ENCODE data around the gene FBXL16. TPM values are rescaled to one million over a fixed set of nuclear protein-coding genes. Genes with fewer than 3 reads are reported as not detected.

Gene FBXL16
- total and polyA plus RNA-seq, 2 of the 13 experiments (the other 11 are each of a cell fraction or from before 2014, with no cell fraction given), result 0.22 to 2.0 TPM

GRCh38 chr16:700684-701584, 4.7 kb downstream of the FBXL16 start (continued):
- TF ChIP-seq ATF7 (IDR thresholded peaks at IDR 0.05) (no peak), ATF7 (CRISPR knock-in tag; IDR thresholded peaks at IDR 0.05) (no peak), HOXA3 (CRISPR knock-in tag; IDR thresholded peaks at IDR 0.05) (peak; percentile 60), ZSCAN30 (CRISPR knock-in tag; IDR thresholded peaks at IDR 0.05) (no peak), ZNF768 (CRISPR knock-in tag; IDR thresholded peaks at IDR 0.05) (peak; percentile 57; the same call in 1 of the 2 replicates), RXRA (CRISPR knock-in tag; IDR thresholded peaks at IDR 0.05) (no peak), ZNF20 (CRISPR knock-in tag; IDR thresholded peaks at IDR 0.05) (no peak), SOX6 (IDR thresholded peaks at IDR 0.05) (no peak), SOX6 (CRISPR knock-in tag; IDR thresholded peaks at IDR 0.05) (no peak), AGO1 (IDR thresholded peaks at IDR 0.05; ENCODE audit: low read depth, low read length, poor library complexity, severe bottlenecking) (no peak), TBL1XR1 (IDR thresholded peaks at IDR 0.05; ENCODE audit: borderline replicate concordance, low read length, partially characterized antibody) (no peak), AGO2 (optimal IDR thresholded peaks at IDR 0.05; ENCODE audit: low read depth, low read length) (no peak), ZNF816 (CRISPR knock-in tag; IDR thresholded peaks at IDR 0.05; ENCODE audit: borderline replicate concordance) (no peak), GTF3A (CRISPR knock-in tag; conservative IDR thresholded peaks at IDR 0.05) (no peak)
- TF ChIP-seq, protein P1, sequence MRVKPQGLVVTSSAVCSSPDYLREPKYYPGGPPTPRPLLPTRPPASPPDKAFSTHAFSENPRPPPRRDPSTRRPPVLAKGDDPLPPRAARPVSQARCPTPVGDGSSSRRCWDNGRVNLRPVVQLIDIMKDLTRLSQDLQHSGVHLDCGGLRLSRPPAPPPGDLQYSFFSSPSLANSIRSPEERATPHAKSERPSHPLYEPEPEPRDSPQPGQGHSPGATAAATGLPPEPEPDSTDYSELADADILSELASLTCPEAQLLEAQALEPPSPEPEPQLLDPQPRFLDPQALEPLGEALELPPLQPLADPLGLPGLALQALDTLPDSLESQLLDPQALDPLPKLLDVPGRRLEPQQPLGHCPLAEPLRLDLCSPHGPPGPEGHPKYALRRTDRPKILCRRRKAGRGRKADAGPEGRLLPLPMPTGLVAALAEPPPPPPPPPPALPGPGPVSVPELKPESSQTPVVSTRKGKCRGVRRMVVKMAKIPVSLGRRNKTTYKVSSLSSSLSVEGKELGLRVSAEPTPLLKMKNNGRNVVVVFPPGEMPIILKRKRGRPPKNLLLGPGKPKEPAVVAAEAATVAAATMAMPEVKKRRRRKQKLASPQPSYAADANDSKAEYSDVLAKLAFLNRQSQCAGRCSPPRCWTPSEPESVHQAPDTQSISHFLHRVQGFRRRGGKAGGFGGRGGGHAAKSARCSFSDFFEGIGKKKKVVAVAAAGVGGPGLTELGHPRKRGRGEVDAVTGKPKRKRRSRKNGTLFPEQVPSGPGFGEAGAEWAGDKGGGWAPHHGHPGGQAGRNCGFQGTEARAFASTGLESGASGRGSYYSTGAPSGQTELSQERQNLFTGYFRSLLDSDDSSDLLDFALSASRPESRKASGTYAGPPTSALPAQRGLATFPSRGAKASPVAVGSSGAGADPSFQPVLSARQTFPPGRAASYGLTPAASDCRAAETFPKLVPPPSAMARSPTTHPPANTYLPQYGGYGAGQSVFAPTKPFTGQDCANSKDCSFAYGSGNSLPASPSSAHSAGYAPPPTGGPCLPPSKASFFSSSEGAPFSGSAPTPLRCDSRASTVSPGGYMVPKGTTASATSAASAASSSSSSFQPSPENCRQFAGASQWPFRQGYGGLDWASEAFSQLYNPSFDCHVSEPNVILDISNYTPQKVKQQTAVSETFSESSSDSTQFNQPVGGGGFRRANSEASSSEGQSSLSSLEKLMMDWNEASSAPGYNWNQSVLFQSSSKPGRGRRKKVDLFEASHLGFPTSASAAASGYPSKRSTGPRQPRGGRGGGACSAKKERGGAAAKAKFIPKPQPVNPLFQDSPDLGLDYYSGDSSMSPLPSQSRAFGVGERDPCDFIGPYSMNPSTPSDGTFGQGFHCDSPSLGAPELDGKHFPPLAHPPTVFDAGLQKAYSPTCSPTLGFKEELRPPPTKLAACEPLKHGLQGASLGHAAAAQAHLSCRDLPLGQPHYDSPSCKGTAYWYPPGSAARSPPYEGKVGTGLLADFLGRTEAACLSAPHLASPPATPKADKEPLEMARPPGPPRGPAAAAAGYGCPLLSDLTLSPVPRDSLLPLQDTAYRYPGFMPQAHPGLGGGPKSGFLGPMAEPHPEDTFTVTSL (CRISPR knock-in tag; IDR thresholded peaks at IDR 0.05; ENCODE audit: borderline replicate concordance), result no peak
